GM18508 (cell line): ENCODE results near the gene SERPINH1.
"Not testable (repeated sequence)": the region's sequence is repeated elsewhere in the genome, so short reads cannot be mapped to it uniquely, and the experiment has no call there.

Experiments
- ATAC-seq: cut with Tn5 transposase; IDR thresholded peaks from one replicate; pipeline ENCODE4 v1.9.1; 2021; ENCODE audit warnings: moderate number of reproducible peaks; ENCODE audit not compliant: insufficient read depth, unreplicated experiment

SERPINH1 gene

GRCh38 chr11:75571625-75572024, 9.6 kb downstream of the SERPINH1 start:
- no peak for ATAC-seq

- ATAC-seq: no peak
These were observed 10.7 kb downstream of the SERPINH1 start for GRCh38 chr11:75572744-75573143.

- ATAC-seq: no peak
These were observed 12.9 kb downstream of the SERPINH1 start for GRCh38 chr11:75574698-75575602.

- ATAC-seq: no peak
These were observed 14.0 kb downstream of the SERPINH1 start for GRCh38 chr11:75576017-75576416.

GRCh38 chr11:75576499-75576918, 14.5 kb downstream of the SERPINH1 start:
- no peak for ATAC-seq

- ATAC-seq: no peak
These were observed 15.2 kb downstream of the SERPINH1 start for GRCh38 chr11:75577207-75577606.

- ATAC-seq: no peak
These were observed 16.9 kb downstream of the SERPINH1 start for GRCh38 chr11:75578977-75579376.

GRCh38 chr11:75579841-75580240, 17.8 kb downstream of the SERPINH1 start:
- ATAC-seq: no peak

- ATAC-seq: no peak
These were observed 20.4 kb downstream of the SERPINH1 start for GRCh38 chr11:75582506-75582894.

GRCh38 chr11:75582895-75583717, 21.1 kb downstream of the SERPINH1 start:
- ATAC-seq: no peak

- no peak for ATAC-seq
These were observed 21.9 kb downstream of the SERPINH1 start for GRCh38 chr11:75583718-75584658.

- not testable (repeated sequence) for ATAC-seq
These were observed 22.7 kb downstream of the SERPINH1 start for GRCh38 chr11:75584659-75585292.

GRCh38 chr11:75585293-75585670, 23.2 kb downstream of the SERPINH1 start:
- no peak for ATAC-seq

GRCh38 chr11:75586395-75586794, 24.3 kb downstream of the SERPINH1 start:
- no peak for ATAC-seq

- no peak for ATAC-seq
These were observed 26.0 kb downstream of the SERPINH1 start for GRCh38 chr11:75588051-75588481.

- ATAC-seq: no peak
These were observed 27.0 kb downstream of the SERPINH1 start for GRCh38 chr11:75589051-75589450.

GRCh38 chr11:75589933-75590332, 27.9 kb downstream of the SERPINH1 start:
- no peak for ATAC-seq

- ATAC-seq: no peak
These were observed 29.3 kb downstream of the SERPINH1 start for GRCh38 chr11:75591371-75591770.

- no peak for ATAC-seq
These were observed 29.9 kb downstream of the SERPINH1 start for GRCh38 chr11:75591966-75592365.

- ATAC-seq: no peak
These were observed 30.7 kb downstream of the SERPINH1 start for GRCh38 chr11:75592715-75593114.
